ENCODE measurements around the gene KCNQ1.

KCNQ1 gene

DNA sequence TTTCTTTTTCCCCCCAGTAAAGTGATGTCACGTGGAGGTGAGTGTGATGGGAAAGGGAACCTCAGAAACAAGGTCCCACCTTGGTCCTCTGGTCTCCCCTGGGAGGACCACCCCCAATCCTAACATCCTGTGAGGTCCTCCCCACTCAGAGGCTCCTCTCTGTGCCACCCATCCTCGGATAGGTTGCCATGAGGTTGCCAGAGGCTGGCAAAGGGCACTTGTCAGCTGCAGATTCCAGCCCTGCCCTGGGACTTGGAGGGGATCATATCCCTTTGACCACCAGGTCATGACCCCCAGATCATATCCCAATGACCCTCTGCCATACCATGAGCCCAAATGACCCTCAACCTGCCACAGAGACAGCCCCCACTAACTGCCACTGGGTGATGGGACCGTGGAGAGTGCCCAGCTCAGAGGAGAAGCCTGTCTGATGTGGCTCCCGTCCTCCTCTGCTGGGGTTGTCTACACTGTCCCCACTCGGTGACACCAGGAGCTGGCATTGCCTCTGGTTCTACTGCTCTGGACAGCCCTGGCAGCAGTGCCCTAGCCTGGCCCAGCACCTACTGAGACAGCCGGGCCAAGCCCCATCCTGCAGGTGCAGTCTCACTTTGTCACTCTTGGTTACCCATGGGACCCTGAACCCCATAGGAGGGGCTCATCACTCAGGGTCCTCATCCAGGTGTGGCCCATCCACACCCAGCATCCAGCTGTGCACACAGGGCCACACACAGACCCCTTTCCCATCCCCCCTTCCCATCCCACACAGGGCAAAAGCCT lies 345.2 kb downstream of the KCNQ1 start:
- no peak for DNase-seq (ENCODE audit: low read depth in 4 of 4, low spot score in 1 of 4)

DNA sequence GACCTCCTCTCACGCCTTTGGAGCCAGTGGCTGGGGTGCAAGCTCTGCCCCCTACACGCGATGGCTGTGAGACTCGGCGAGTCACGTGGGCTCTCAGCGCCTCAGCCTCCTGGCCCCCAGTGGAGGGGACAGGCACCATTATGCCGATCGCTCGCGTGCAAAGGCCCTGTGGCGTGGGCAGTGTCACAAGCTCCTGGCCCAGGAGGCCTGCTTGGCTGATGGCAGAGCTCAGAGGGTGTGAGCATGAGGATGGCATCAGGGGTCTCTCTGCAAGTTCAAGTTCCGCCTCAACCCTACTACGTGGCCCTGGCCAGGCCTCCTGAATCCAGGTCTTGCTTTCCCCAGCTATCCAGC lies 345.7 kb downstream of the KCNQ1 start:
- no peak for DNase-seq (ENCODE audit: low read depth in 4 of 4, low spot score in 1 of 4)

DNA sequence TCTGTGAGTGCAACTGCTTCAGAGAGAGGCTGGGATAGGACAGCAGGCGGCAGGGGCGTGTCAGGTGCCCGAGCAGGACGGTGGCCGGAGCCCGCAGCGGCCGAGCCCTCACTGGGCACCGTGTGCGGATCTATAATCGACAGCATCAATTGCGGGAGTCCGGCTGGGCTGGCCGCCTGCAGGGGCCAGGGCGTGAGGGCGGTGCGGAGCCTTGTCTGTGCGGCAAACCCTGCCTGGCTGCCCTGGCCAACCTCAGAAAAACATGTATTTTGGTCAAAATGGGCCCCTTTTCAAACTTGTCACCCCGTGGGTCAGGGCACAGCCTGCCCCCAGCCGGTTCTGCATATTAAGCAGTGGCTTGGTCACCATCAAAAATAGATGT lies 346.3 kb downstream of the KCNQ1 start:
- DNase-seq (ENCODE audit: low read depth in 4 of 4, low spot score in 1 of 4), result no peak

DNA sequence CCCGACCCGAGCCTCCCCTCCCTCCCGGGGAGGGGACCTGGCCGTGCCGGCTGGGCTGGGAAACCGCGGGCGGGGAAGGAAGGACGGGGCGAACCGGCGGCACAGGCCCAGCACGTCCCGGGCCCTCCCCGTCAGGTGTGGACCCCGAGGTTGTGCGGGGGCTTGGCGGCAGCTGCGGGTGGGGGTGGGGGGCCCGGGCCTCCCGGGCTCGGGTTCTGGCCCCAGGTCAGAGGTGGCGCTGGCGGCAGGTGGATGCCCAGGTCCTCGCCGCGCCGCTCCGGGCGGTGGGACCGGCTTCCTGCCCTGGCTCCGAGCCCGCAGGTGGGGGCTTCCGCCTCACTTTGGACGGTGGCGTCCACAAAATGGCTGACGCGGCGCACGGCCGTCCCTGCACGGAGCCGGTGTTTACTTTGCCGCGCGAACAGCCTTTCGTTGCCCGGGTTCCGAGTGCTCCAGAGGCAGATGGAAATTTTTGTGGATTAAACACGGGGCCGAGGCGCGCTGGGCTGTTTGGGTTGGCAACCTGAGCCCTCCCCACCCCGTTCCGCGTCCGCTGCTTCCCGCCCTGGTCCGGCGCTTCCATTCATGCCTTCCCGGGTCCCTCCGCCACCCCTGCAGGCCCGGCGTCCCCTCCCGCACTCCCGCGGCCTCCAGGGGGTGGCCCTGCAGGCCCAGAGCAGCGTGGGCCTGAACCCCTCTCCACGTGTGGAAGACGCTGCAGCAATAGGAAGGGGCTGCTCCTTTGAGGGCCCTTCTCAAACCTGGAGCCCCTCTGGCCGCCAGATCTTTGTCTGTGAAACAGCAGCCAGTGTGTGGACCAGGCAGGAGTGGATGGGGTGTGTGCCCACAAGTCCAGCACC lies 346.9 kb downstream of the KCNQ1 start:
- no peak for DNase-seq (ENCODE audit: low read depth in 4 of 4, low spot score in 1 of 4)

DNA sequence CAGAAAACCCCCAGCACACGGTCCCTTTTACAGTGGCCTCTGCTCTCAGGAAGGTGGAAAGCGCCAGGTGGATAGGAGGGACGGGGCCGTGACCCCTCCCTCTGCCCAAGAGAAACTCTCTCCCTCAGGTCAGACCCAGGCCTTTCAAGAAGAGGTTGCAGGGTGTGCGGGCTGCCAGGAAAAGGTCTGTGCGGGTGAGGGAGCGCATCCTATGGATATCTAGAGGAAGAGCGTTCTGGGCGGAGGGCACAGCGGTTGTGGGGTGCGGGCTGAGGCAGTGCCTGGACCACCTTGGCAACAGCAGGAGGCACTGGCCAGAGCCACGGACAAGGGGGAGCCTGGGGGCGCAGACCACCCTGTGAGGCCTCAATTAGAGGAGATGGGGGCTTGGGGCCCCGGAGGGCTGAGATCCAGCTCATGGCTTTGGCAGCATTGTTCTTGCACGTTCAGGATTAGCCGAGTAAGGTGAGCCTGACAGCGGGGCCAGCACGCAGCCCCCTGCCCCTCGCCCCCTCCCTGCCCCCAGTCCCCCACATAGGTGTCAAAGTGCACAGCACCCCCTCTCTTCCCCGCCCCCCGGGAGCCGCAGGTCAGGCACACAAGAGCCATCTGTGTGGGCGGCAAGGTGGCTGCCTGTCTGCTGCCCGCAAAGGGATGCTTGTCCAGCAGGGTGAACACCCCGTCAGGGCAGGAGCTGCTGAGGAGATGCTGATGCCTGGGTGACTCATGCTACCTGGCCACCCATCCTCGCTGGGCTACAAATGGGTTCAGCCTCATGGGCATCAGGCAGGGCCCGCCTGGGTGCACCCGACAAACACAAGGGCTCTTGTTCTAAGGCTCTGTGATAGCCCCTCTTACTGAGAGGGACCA lies 347.8 kb downstream of the KCNQ1 start:
- no peak for DNase-seq (ENCODE audit: low read depth in 4 of 4, low spot score in 1 of 4)

DNA sequence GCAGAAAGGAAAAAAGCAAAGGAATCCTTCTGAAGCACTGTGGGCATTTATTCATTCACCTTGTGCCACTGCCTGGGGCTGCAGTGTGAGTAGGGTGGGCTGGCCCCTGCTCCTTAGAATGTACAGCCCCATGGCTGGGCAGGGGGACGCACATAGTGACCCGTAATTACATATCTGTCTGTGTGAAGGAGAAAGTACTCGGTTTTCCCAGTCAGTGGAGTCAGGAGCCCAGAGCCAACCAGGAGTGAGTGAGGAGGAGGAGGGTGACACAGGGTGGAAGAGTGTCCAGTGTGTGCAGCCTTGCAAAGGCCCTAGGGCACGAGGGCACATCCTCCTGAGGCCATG lies 348.9 kb downstream of the KCNQ1 start:
- no peak for DNase-seq (ENCODE audit: low read depth in 4 of 4, low spot score in 1 of 4)

DNA sequence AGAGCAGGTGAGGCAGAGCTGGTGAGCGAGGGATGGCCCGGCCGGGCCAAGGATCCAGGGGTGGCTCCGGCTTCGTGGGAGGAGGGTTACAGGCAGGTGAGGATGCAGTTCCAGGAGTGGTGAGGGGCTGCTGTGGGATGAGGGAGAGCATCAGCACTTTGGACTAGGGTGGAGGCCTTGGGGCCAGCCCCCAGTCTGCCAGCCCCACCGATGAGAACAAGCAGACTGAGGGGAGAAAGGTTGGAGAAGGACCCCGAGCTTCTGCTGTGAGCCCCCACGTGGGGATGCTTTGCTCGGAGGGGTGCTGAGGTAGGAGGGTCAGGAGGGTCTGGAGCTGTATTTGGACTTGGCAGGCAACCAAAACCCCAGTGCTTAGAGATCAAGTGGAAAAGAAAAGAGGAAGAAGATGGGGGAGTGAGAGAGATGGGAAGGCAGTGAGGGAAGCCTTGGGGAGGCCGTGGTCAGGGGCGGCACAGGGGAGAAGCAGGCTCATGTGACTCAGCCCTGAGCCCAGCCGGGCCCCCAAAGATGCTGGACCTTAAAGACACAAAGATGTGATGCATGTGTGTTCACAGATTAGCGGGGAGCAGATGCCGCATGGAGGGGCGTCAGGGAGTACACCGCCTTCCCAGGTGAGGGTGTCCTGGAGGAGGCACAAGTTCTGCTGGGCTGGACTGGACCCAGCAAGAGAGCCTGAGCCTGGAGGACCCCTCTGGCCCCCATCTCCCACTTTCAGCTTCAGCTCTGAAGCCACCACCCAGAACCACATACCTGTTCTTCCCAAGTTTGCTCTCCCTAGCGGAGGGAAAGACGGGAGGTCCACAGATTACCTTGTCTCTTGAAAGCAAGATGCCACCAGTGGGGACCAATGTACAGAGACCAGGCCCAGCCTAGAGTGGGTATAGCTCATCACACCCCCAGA lies 349.5 kb downstream of the KCNQ1 start:
- no peak for DNase-seq (ENCODE audit: low read depth in 4 of 4, low spot score in 1 of 4)

DNA sequence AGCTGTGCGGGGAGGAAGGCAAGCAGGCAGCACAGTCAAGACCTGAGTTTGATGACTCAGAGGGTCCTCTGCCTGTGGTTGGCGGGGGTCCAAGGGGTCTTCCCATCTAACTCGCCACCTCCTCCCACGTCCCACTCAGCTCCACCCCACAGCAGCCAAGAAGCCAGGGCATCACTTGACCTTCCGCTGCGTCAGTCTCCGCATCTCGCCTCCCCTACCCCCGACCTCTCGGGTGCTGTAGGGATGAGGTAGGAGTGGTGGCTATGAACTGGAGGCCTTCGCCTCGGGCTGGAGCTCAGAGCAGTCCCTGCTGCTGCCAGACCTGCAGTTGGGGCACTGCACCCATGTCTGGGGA lies 350.1 kb downstream of the KCNQ1 start:
- no peak for DNase-seq (ENCODE audit: low read depth in 4 of 4, low spot score in 1 of 4)

DNA sequence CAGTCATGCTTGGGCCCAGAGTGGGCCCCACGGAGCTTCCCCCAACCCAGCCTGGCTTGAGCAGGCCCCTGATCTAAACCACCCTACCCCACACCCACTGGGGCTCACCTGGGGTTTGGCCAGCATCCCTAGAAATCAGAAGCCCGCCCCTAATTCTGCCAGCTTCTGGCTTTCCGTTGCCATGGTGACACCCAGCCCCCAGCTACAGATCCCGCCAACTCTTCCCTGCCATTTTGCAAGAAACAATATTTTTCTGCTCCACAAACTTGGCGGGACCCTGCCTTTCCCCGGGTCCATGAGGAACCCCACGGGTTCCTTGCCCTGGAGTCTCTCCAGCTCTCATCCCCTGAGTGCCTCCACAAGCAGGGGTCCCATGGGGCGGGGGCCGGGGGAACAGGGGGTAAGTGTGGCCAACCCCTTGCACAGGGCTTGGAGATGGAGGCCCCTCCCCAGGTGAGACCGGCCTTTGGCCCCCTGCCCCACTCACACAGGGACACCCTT lies 350.7 kb downstream of the KCNQ1 start:
- no peak for DNase-seq (ENCODE audit: low read depth in 4 of 4, low spot score in 1 of 4)

DNA sequence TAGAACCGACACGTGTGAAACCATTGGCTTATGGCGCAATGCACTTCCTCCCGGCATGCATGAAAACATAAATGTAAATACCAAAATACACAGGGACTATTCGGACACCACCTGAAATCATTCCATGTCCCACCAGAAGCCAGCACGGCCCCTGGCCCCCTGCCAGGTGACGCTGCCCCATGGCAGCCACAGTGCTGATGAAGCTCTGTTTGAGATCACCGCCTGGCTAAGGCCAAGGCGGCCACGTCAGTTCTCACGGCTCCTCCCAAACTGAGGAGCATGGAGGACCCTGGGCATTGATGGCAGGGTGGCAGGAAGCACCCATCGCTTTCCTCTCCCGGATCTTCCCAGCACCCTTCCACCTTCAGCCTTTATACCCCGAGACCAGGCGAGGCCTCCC lies 351.3 kb downstream of the KCNQ1 start:
- no peak for DNase-seq (ENCODE audit: low read depth in 4 of 4, low spot score in 1 of 4)

DNA sequence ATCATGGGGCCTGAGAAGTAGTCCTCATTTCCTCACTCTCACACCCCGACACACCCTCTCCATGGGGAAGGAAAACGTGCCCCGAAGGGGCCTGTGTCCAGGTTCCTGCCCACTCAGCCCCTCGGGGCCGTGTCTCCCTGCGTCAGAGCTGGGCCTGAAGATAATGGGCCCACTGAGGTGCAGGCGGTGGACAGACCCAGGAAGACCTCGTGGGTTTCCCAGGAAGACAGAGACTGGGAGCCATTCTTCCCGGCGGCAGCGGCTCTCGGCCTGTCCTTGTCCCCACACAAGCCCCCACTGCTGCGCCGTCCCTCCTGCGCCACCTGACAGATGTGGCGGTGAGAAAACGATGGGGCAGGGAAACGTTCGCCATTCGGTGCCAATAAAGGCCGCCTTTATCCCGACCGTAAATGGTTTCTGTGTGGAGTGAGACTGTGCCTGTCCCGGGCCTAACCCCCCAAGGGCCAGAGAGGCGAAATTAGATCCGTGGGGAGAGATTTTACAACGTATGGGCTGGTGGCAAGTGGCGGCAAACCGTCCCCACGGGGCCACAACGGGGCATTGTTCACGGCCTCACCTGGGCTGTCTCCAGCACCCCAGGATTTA lies 351.8 kb downstream of the KCNQ1 start:
- DNase-seq (ENCODE audit: low read depth in 4 of 4, low spot score in 1 of 4), result no peak

DNA sequence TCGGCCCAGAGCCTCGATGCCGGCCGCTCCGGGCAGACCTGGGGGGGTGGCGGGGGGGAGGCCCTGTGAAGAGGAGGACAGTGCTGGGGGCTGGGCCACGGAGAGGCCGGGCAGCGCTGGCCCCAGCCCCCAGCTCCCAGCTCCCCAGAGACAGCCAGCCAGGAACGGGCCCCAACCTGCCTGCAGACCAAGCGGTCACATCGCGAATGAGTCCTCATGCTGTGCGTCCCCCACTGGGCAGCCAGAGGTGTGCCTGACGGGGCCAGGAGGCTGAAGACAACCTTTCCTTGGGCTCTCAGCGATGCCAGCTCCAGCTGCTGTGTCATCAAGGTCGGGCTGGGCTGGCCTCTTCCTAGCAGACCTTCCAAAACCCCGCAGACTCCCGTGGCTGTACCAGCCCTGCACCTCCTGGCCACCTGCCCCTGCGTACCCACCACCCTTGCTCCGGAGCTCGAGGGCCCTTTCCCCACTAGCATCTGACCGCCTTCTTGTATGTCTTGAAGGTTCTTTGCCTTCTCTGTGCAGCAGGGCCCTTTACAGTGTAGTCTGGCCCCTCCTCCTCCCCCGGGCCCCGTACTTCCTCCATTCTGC lies 352.4 kb downstream of the KCNQ1 start:
- no peak for DNase-seq (ENCODE audit: low read depth in 4 of 4, low spot score in 1 of 4)

DNA sequence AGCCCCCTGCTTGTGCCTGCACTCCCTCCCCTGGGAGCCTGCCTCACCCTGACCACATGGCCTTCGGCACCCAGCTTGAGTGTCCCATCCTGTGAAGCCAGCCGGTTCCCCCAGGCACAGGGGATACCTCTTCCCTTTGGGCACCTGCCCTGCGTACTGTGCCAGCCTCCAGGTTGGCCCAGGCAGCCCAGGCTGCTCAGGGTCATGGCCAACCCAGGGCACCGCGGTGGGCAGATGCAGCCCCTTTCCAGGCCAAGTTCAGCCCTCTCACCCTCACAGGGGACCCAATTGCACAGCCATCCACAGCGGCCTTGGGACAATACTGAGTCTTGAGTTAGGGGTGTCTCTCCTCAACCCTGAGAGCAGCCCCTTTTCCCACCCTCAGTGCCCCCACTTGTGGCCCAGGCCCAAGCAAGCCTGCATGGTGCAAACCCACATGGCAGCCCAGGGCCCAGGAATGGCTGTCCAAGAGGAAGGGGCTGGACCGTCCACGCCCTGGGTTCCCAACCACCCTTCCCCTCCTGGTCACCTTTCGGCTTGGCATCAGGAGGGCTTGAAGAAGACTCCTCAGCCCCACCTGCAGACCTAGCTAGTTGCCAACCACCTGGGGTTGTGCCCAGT lies 353.0 kb downstream of the KCNQ1 start:
- no peak for DNase-seq (ENCODE audit: low read depth in 4 of 4, low spot score in 1 of 4)

DNA sequence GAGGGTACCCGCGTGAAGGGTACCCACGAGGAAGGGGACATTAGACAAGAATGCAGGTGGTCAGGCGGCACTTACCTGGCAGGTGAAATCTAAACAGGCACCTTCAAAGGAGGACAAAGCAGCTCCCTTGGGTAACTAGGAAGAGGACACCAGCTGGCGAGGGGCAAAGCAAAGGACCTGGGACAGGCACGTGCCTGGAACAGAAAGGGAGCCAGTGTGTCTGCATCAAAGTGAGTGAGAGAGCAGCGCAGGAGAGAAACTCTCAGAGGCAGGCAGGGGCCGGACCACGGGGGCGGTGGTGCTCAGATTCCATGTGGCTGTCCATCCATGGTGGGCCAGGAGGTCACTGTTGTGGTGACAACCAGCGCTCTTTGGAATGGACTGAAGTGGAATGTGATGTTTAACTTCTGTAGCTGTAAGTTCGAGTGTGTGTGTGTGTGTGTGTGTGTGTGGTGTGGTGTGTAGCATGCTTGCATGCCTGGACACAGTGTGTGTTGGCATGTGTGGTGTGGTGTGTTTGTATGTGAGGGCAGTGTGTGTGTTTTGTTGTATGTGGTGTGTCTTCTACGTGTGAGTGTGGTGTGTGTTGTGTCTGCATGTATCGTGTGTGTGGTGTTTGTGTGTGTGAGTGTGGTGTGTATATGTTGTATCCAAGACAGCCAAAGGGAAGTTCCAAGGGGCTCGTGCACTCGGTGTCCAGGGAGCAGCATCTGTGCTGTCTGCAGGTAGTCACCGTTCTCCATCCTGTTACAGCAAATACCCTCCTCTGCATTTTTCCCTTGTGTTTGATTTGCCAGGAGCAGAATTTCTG lies 354.3 kb downstream of the KCNQ1 start:
- no peak for DNase-seq (ENCODE audit: low read depth in 4 of 4, low spot score in 1 of 4)

DNA sequence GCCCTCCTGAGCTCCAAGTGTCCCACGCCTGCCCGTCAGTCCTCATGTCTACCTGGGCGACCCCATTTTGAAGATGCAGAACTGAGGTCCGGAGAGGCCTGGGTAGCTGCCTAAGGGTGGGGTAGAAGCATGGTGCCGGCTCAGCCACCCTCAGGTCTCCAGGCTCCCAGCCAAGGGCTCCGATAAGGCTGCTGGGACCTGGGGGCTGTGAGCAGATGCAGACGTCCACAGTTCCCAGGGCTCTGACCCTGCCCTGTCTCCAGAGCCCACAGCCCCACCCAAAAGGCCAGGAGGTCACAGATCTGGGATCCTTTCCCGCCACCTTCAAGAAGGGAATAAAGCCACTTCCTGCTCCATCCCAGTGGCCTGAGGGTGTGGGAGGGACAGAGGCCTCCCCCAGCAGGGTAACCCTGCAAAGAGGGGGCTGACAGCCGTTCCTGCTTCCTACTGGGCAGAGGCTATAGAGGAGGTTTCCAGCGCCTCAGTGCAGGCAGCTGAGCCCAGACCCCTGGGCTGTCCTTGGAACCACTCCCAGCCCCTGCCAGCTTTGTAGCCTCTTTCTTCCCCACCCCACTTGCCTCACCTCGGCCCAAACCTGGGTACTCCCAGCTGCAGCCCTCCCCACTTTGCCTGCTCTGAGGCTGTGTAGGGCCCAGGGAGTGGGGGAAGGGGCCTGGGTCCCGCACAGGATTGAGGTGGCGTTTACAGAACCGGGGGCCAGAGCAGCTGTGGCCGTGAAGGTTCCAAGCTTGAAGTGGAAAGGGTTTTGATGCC lies 355.3 kb downstream of the KCNQ1 start:
- DNase-seq (ENCODE audit: low read depth in 4 of 4, low spot score in 1 of 4), result no peak

DNA sequence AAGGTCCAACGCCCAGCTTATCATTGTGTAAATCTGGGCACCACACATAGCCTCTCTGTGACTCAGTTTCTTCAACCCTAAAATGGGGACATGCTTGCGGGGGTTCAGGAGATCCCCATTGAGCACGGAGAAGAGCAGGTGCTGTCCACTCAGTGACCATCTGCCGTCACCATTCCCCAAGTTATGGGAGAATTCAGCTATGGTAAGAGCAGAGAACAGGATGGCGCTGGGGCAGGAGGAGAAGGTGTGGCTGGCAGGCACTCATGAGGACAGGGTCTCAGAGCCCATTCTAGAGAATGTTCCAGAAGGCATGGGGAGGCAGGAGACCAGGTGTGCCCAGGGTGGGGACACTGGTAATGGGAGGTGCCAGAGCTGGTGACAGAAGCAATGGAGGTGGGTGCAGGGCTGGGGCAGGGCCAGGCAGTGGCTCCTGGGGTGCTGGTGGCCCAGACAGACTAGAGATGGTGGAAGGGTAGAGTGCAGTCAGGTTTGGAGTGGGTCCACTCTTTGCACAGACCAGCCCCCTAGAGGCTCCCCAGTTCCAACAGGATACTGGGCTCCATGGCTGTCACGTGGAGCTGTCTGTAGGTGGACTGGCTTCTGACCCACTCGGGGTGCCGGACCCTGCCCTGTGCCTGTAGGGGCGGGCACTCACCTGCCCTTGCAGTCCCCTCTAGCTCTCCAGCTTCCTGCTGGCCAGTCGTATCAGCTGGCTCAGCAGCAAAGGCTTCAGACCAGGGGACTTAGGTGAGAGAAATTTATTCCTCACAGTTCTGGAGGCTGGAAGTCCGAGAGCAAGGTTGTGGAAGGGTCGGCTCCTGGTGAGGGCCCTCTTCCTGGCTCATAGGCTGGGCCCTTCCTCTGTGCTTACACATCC lies 356.1 kb downstream of the KCNQ1 start:
- DNase-seq (ENCODE audit: low read depth in 4 of 4, low spot score in 1 of 4), result no peak
